ENCODE data around the gene GPR142. TPM values are rescaled to one million over a fixed set of nuclear protein-coding genes. Genes with fewer than 3 reads are reported as not detected.

The GPR142 gene
- total and polyA plus RNA-seq, 2 of the 13 experiments (the other 11 are each of a cell fraction or from before 2014, with no cell fraction given) = not detected

DNA sequence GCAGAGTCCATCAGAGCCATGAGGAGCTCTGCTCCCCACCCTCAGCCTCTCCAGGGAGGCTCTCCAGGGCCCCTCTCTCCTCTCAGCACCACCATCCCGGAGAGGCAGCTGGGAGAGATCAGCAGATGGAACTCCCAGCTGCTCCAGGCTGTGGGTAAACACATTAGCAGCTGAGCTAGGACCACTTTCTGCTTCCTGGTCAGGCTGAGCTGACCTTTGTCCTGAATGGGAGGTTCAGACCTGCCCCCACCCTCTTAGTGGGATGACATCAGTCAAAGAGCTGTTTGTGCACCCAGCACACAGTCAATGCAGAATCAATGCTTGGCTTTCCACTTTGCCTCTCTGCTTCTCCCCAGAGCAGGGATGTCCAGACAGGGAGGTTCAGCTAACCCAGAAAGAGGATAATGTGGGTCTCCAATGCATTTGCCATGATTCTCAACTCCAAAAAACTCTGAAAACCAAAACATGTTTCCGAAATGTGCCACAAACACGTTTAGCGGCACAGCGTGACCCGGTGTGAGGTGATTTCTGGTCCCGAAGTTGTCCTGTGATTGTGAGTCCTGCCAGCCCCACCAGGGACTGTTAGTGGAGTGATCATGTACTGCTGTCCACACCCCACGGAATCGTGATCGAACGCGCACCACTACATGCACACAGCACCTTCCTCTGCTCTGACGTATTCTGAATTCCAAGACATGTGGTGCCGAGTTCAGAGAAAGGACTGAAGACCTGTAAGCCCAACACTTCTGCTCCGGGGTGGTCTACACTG lies 6.7 kb downstream of the GPR142 start (continued):
- TF ChIP-seq NFIB (CRISPR knock-in tag; IDR thresholded peaks at IDR 0.05; ENCODE audit: borderline replicate concordance) (no peak), ZNF337 (CRISPR knock-in tag; IDR thresholded peaks at IDR 0.05; ENCODE audit: borderline replicate concordance, low read depth) (no peak), SP140L (CRISPR knock-in tag; IDR thresholded peaks at IDR 0.05; ENCODE audit: borderline replicate concordance) (no peak), ZNF124 (CRISPR knock-in tag; IDR thresholded peaks at IDR 0.05) (peak; percentile 62; the same call in 1 of the 2 replicates), SP1 (IDR thresholded peaks at IDR 0.05) (no peak), SP1 (CRISPR knock-in tag; IDR thresholded peaks at IDR 0.05) (peak; percentile 62), SAFB2 (CRISPR knock-in tag; IDR thresholded peaks at IDR 0.05; ENCODE audit: borderline replicate concordance, low read depth) (no peak), SIN3B (IDR thresholded peaks at IDR 0.05; ENCODE audit: low read length) (no peak), ZNF10 (CRISPR knock-in tag; IDR thresholded peaks at IDR 0.05; ENCODE audit: borderline replicate concordance, low read depth) (no peak), NFYC (CRISPR knock-in tag; IDR thresholded peaks at IDR 0.05) (peak; percentile 40; the same call in 1 of the 2 replicates), RFX3 (CRISPR knock-in tag; IDR thresholded peaks at IDR 0.05) (no peak), NCOA5 (CRISPR knock-in tag; IDR thresholded peaks at IDR 0.05) (no peak), ZNF451 (CRISPR knock-in tag; IDR thresholded peaks at IDR 0.05) (no peak; the same call in 1 of the 2 replicates), ZNF17 (CRISPR knock-in tag; IDR thresholded peaks at IDR 0.05) (no peak), POLR2A (IDR thresholded peaks at IDR 0.05; ENCODE audit: insufficient read depth in 1 of 2, low read depth in 2 of 2, low read length in 2 of 2) (no peak), ZNF616 (CRISPR knock-in tag; IDR thresholded peaks at IDR 0.05; ENCODE audit: low read depth) (no peak)
- TF ChIP-seq, protein P1, sequence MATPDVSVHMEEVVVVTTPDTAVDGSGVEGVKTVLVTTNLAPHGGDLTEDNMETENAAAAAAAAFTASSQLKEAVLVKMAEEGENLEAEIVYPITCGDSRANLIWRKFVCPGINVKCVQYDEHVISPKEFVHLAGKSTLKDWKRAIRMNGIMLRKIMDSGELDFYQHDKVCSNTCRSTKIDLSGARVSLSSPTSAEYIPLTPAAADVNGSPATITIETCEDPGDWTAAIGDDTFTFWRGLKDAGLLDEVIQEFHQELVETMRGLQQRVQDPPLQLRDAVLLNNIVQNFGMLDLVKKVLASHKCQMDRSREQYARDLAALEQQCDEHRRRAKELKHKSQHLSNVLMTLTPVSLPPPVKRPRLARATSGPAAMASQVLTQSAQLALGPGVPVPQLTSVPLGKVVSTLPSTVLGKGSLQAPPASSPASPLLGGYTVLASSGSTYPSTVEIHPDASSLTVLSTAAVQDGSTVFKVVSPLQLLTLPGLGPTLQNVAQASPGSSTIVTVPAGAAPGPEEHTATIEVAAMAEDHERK (CRISPR knock-in tag; IDR thresholded peaks at IDR 0.05; ENCODE audit: low read depth) = no peak
- TF ChIP-seq, protein P2, sequence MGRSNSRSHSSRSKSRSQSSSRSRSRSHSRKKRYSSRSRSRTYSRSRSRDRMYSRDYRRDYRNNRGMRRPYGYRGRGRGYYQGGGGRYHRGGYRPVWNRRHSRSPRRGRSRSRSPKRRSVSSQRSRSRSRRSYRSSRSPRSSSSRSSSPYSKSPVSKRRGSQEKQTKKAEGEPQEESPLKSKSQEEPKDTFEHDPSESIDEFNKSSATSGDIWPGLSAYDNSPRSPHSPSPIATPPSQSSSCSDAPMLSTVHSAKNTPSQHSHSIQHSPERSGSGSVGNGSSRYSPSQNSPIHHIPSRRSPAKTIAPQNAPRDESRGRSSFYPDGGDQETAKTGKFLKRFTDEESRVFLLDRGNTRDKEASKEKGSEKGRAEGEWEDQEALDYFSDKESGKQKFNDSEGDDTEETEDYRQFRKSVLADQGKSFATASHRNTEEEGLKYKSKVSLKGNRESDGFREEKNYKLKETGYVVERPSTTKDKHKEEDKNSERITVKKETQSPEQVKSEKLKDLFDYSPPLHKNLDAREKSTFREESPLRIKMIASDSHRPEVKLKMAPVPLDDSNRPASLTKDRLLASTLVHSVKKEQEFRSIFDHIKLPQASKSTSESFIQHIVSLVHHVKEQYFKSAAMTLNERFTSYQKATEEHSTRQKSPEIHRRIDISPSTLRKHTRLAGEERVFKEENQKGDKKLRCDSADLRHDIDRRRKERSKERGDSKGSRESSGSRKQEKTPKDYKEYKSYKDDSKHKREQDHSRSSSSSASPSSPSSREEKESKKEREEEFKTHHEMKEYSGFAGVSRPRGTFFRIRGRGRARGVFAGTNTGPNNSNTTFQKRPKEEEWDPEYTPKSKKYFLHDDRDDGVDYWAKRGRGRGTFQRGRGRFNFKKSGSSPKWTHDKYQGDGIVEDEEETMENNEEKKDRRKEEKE (IDR thresholded peaks at IDR 0.05) = no peak
- TF ChIP-seq, protein P3, sequence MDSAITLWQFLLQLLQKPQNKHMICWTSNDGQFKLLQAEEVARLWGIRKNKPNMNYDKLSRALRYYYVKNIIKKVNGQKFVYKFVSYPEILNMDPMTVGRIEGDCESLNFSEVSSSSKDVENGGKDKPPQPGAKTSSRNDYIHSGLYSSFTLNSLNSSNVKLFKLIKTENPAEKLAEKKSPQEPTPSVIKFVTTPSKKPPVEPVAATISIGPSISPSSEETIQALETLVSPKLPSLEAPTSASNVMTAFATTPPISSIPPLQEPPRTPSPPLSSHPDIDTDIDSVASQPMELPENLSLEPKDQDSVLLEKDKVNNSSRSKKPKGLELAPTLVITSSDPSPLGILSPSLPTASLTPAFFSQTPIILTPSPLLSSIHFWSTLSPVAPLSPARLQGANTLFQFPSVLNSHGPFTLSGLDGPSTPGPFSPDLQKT (CRISPR knock-in tag; IDR thresholded peaks at IDR 0.05; ENCODE audit: borderline replicate concordance) = no peak
- TF ChIP-seq, protein P4, sequence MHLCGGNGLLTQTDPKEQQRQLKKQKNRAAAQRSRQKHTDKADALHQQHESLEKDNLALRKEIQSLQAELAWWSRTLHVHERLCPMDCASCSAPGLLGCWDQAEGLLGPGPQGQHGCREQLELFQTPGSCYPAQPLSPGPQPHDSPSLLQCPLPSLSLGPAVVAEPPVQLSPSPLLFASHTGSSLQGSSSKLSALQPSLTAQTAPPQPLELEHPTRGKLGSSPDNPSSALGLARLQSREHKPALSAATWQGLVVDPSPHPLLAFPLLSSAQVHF (CRISPR knock-in tag; IDR thresholded peaks at IDR 0.05) = no peak
- TF ChIP-seq, protein P5, sequence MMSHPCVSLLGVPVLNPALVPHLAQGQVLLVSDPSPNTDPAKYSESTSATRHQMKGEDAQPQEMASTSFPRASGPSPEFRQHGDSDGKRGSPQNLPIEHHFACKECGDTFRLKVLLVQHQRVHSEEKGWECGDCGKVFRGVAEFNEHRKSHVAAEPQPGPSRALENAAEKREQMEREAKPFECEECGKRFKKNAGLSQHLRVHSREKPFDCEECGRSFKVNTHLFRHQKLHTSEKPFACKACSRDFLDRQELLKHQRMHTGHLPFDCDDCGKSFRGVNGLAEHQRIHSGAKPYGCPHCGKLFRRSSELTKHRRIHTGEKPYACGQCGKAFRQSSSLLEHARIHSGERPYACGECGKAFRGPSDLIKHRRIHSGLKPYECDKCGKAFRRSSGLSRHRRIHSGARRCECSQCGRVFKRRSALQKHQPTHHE (CRISPR knock-in tag; IDR thresholded peaks at IDR 0.05; ENCODE audit: borderline replicate concordance) = no peak
- TF ChIP-seq, protein P6, sequence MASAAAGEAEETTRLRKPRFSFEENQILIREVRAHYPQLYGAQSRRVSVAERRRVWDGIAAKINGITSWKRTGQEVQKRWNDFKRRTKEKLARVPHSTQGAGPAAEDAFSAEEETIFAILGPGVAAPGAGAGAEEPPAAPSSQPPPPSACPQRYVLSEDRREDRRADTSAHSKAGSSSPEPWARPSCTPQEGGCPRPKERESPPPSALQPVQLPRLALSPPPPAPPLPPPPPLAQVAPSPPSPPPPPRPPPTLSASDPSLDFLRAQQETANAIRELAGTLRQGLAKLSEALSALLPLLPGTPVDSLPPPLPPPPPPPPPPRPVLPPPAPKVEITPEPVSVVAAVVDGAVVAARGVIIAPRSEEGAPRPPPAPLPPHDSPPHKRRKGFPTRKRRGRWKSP (CRISPR knock-in tag; IDR thresholded peaks at IDR 0.05) = peak; percentile 65; the same call in 1 of the 2 replicates

Measured in HepG2 (cell line).